RWPE2 (cell line): ENCODE data around the gene GARNL3.

ENCODE experiments used
- ATAC-seq: fragments of 200-7000 bp; cut with Tn5 transposase; 3 replicates; pipeline ENCODE4 v1.9.1; 2021; ENCODE audit warnings: low read depth
- DNase-seq: peaks from one replicate; pipeline ENCODE4 v3.0.0-alpha.2; 2020; ENCODE audit warnings: low spot score
- H3K27ac ChIP-seq: fragments of 450-650 bp; 2 replicates; pipeline ENCODE4 v1.5.1; 2017; ENCODE audit warnings: mild to moderate bottlenecking; ENCODE audit not compliant: poor library complexity, severe bottlenecking
- H3K27me3 ChIP-seq: fragments of 250-450 bp; sonication (Bioruptor Pico); 2 replicates; pipeline ENCODE4 v1.5.1; 2021; ENCODE audit warnings: mild to moderate bottlenecking, moderate library complexity; ENCODE audit not compliant: insufficient read depth, poor library complexity, severe bottlenecking
- H3K36me3 ChIP-seq: fragments of 250-450 bp; sonication (Bioruptor Pico); 2 replicates; pipeline ENCODE4 v1.5.1; 2020; ENCODE audit warnings: low read depth, mild to moderate bottlenecking, moderate library complexity
- H3K4me1 ChIP-seq: fragments of 250-450 bp; sonication (Bioruptor Pico); 2 replicates; pipeline ENCODE4 v1.5.1; 2021; ENCODE audit warnings: mild to moderate bottlenecking, moderate library complexity; ENCODE audit not compliant: insufficient read depth, poor library complexity, severe bottlenecking
- H3K4me3 ChIP-seq: fragments of 250-450 bp; sonication (Bioruptor Pico); 2 replicates; pipeline ENCODE4 v1.5.1; 2021; ENCODE audit warnings: mild to moderate bottlenecking, moderate library complexity; ENCODE audit not compliant: severe bottlenecking
- H3K9me3 ChIP-seq: fragments of 250-450 bp; sonication (Bioruptor Pico); 2 replicates; pipeline ENCODE4 v1.5.1; 2021; ENCODE audit warnings: mild to moderate bottlenecking, moderate library complexity; ENCODE audit not compliant: severe bottlenecking
- CTCF ChIP-seq: fragments of 450-650 bp; IDR thresholded peaks from one replicate; pipeline ENCODE4 v1.5.1; 2017; ENCODE audit warnings: mild to moderate bottlenecking, moderate library complexity; ENCODE audit not compliant: poor library complexity, severe bottlenecking

Gene GARNL3

GRCh38 chr9:127237801-127238200, 26.8 kb upstream of the GARNL3 start:
- H3K9me3 ChIP-seq = no peaks in the 10 kb centered on the region
- no peak for TF ChIP-seq CTCF

GRCh38 chr9:127241354-127241753, 23.2 kb upstream of the GARNL3 start:
- no peaks in the 10 kb centered on the region for H3K36me3 ChIP-seq
- H3K4me3 ChIP-seq = no peak overlapping the region
- no peak for TF ChIP-seq CTCF
- H3K9me3 ChIP-seq = no peaks in the 10 kb centered on the region
- no peak for DNase-seq
- ATAC-seq = no peak
- no peaks in the 10 kb centered on the region for H3K4me1 ChIP-seq
- no peaks in the 10 kb centered on the region for H3K27me3 ChIP-seq
- no peak overlapping the region for H3K27ac ChIP-seq

More at GRCh38 chr9:127237801-127238200, 26.8 kb upstream of the GARNL3 start:
- ATAC-seq (no peak), DNase-seq (no peak)
- Histone ChIP-seq H3K36me3 (no peaks in the 10 kb centered on the region), H3K27ac (no peak overlapping the region), H3K27me3 (no peaks in the 10 kb centered on the region), H3K4me3 (no peak overlapping the region), H3K4me1 (no peaks in the 10 kb centered on the region)

- DNase-seq (peak; percentile 97), ATAC-seq (peak; percentile 100)
- Histone ChIP-seq H3K4me1 (no peaks in the 10 kb centered on the region), H3K27me3 (no peaks in the 10 kb centered on the region), H3K27ac (no peak overlapping the region), H3K4me3 (peak overlapping the region; percentile 34), H3K9me3 (no peaks in the 10 kb centered on the region), H3K36me3 (no peaks in the 10 kb centered on the region)
- TF ChIP-seq CTCF = no peak
These were observed 19.7 kb upstream of the GARNL3 start for GRCh38 chr9:127244609-127245601.

GRCh38 chr9:127245637-127246164, 18.9 kb upstream of the GARNL3 start:
- Histone ChIP-seq H3K27ac (no peak overlapping the region), H3K4me3 (peak overlapping the region; percentile 34), H3K27me3 (no peaks in the 10 kb centered on the region), H3K4me1 (no peaks in the 10 kb centered on the region), H3K9me3 (no peaks in the 10 kb centered on the region), H3K36me3 (no peaks in the 10 kb centered on the region)
- TF ChIP-seq CTCF = no peak
- ATAC-seq = no peak
- DNase-seq = no peak

GRCh38 chr9:127248241-127248640, 16.3 kb upstream of the GARNL3 start:
- no peaks in the 10 kb centered on the region for H3K4me1 ChIP-seq
- no peak for ATAC-seq

More at GRCh38 chr9:127248241-127248640, 16.3 kb upstream of the GARNL3 start:
- no peak for DNase-seq
- Histone ChIP-seq H3K9me3 (no peaks in the 10 kb centered on the region), H3K4me3 (no peak overlapping the region), H3K36me3 (no peaks in the 10 kb centered on the region), H3K27me3 (no peaks in the 10 kb centered on the region), H3K27ac (no peak overlapping the region)
- TF ChIP-seq CTCF = no peak
